Neural progenitor cell (in vitro differentiated cells): Measurements from ENCODE around the gene ZMIZ2. TPM values are rescaled to one million over a fixed set of nuclear protein-coding genes. Genes with fewer than 3 reads are reported as not detected.

Experiments
- DNase-seq: peaks from one replicate; pipeline ENCODE4 v3.0.0-alpha.2; 2016; ENCODE audit warnings: low spot score
- H2AFZ ChIP-seq: fragments of 200-600 bp; sonication (generic); replicated peaks from 2 replicates; pipeline ENCODE4 v1.6.1; 2016; ENCODE audit warnings: antibody characterized with exemption
- H3F3A ChIP-seq: fragments of 200-600 bp; sonication (generic); 2 replicates; pipeline ENCODE4 v1.6.1; 2016; ENCODE audit warnings: antibody characterized with exemption, low read depth
- H3K27ac ChIP-seq: fragments of 200-600 bp; sonication (generic); 2 replicates; pipeline ENCODE4 v1.5.1; 2016; ENCODE audit warnings: mild to moderate bottlenecking
- H3K27me3 ChIP-seq: fragments of 200-600 bp; sonication (generic); 2 replicates; pipeline ENCODE4 v1.6.1; 2016; ENCODE audit warnings: mild to moderate bottlenecking, moderate library complexity
- H3K36me3 ChIP-seq: fragments of 200-600 bp; sonication (generic); 2 replicates; pipeline ENCODE4 v1.5.1; 2016
- H3K4me1 ChIP-seq: fragments of 200-600 bp; sonication (generic); 2 replicates; pipeline ENCODE4 v1.6.1; 2016; ENCODE audit warnings: mixed run types
- H3K4me2 ChIP-seq: fragments of 200-600 bp; sonication (generic); 2 replicates; pipeline ENCODE4 v1.6.1; 2016
- H3K4me3 ChIP-seq: fragments of 200-600 bp; sonication (generic); 2 replicates; pipeline ENCODE4 v1.5.1; 2016
- H3K79me2 ChIP-seq: fragments of 200-600 bp; sonication (generic); 2 replicates; pipeline ENCODE4 v1.6.1; 2016; ENCODE audit warnings: low read depth
- H3K9ac ChIP-seq: fragments of 200-600 bp; sonication (generic); 2 replicates; pipeline ENCODE4 v1.6.1; 2016
- H3K9me3 ChIP-seq: fragments of 200-600 bp; sonication (generic); 2 replicates; pipeline ENCODE4 v1.5.1; 2016; ENCODE audit warnings: low read depth
- H4K20me1 ChIP-seq: fragments of 200-600 bp; sonication (generic); 2 replicates; pipeline ENCODE4 v1.6.1; 2016; ENCODE audit warnings: low read depth
- H3K27ac Mint-ChIP-seq: 3 replicates; pipeline ENCODE4 v1.8.0; 2021; ENCODE audit warnings: mixed read lengths
- H3K27me3 Mint-ChIP-seq: 2 replicates; pipeline ENCODE4 v1.8.0; 2022; ENCODE audit warnings: low read depth, mild to moderate bottlenecking, inconsistent platforms, moderate library complexity, mixed read lengths; ENCODE audit not compliant: insufficient read depth
- H3K36me3 Mint-ChIP-seq: 3 replicates; pipeline ENCODE4 v1.8.0; 2021; ENCODE audit warnings: mixed read lengths
- H3K4me1 Mint-ChIP-seq: 3 replicates; pipeline ENCODE4 v1.8.0; 2021; ENCODE audit warnings: mixed read lengths
- H3K4me3 Mint-ChIP-seq: 3 replicates; pipeline ENCODE4 v1.8.0; 2021; ENCODE audit warnings: mild to moderate bottlenecking, moderate library complexity, mixed read lengths
- H3K9me3 Mint-ChIP-seq: 3 replicates; pipeline ENCODE4 v1.8.0; 2020; ENCODE audit warnings: mixed read lengths
- CTCF ChIP-seq: fragments of 200-600 bp; sonication (generic); IDR thresholded peaks from 2 replicates; pipeline ENCODE4 v1.5.1; 2017; ENCODE audit warnings: antibody characterized with exemption, mild to moderate bottlenecking
- EZH2 ChIP-seq: fragments of 200-600 bp; sonication (generic); IDR thresholded peaks from 2 replicates; pipeline ENCODE4 v1.6.1; 2017; ENCODE audit warnings: antibody characterized with exemption, mild to moderate bottlenecking, moderate library complexity
- EZH2phosphoT487 ChIP-seq: fragments of 200-600 bp; sonication (generic); IDR thresholded peaks from 2 replicates; pipeline ENCODE4 v1.6.1; 2017; ENCODE audit warnings: antibody characterized with exemption
- total RNA-seq: library from RNA; depleted of rRNA; stranded (reverse); fragments of >200 nt; gene quantifications from 2 replicates; pipeline ENCODE4 v1.2.3, GENCODE V29; 2015; ENCODE audit warnings: low replicate concordance

The ZMIZ2 gene
- total RNA-seq, 1 donor from 2014 or later, result 7.6 TPM

- no peaks in the 10 kb centered on the region for H3K4me1 Mint-ChIP-seq
- H3K27me3 ChIP-seq, result no peaks in the 10 kb centered on the region
- H3K79me2 ChIP-seq, result no peaks in the 10 kb centered on the region
- no peaks in the 10 kb centered on the region for H3K36me3 ChIP-seq
- no peak overlapping the region for H3K27ac Mint-ChIP-seq
- no peak for DNase-seq
- H3K27ac ChIP-seq, result no peak overlapping the region
- H3K9ac ChIP-seq, result no peak overlapping the region
- TF ChIP-seq EZH2 (no peak), EZH2phosphoT487 (no peak), CTCF (no peak)
- no peaks in the 10 kb centered on the region for H3K9me3 ChIP-seq
- peaks cover 2% of the 10 kb centered on the region for H3K9me3 Mint-ChIP-seq
- H4K20me1 ChIP-seq, result no peaks in the 10 kb centered on the region
- peaks cover 10% of the 10 kb centered on the region for H3K27me3 Mint-ChIP-seq
- H3K36me3 Mint-ChIP-seq, result peaks cover 44% of the 10 kb centered on the region
- no peak overlapping the region for H3K4me3 ChIP-seq
- no peak overlapping the region for H3K4me3 Mint-ChIP-seq
- H3K4me1 ChIP-seq, result no peaks in the 10 kb centered on the region
- no peak overlapping the region for H2AFZ ChIP-seq
- no peaks in the 10 kb centered on the region for H3F3A ChIP-seq
- H3K4me2 ChIP-seq, result no peak overlapping the region
These were observed 44.7 kb upstream of the ZMIZ2 start for GRCh38 chr7:44703921-44704320.

GRCh38 chr7:44705434-44705833 is 43.2 kb upstream of the ZMIZ2 start:
- Histone ChIP-seq H3K27ac (no peak overlapping the region), H3K9me3 (no peaks in the 10 kb centered on the region), H3K36me3 (no peaks in the 10 kb centered on the region), H3K4me2 (no peak overlapping the region), H3K79me2 (no peaks in the 10 kb centered on the region), H3K9ac (no peak overlapping the region), H3F3A (no peaks in the 10 kb centered on the region), H3K4me1 (no peaks in the 10 kb centered on the region), H4K20me1 (no peaks in the 10 kb centered on the region), H3K27me3 (no peaks in the 10 kb centered on the region), H3K4me3 (no peak overlapping the region), H2AFZ (no peak overlapping the region)
- no peak for DNase-seq
- no peak for TF ChIP-seq EZH2
- no peak for TF ChIP-seq EZH2phosphoT487
- TF ChIP-seq CTCF, result no peak
- Mint-ChIP-seq H3K27ac (no peak overlapping the region), H3K36me3 (peaks cover 36% of the 10 kb centered on the region), H3K4me1 (no peaks in the 10 kb centered on the region), H3K9me3 (no peaks in the 10 kb centered on the region), H3K27me3 (peaks cover 9% of the 10 kb centered on the region), H3K4me3 (no peak overlapping the region)

GRCh38 chr7:44706788-44707557 is 41.7 kb upstream of the ZMIZ2 start:
- Mint-ChIP-seq H3K27ac (no peak overlapping the region), H3K4me1 (peaks cover 1% of the 10 kb centered on the region), H3K27me3 (peaks cover 7% of the 10 kb centered on the region), H3K36me3 (peaks cover 28% of the 10 kb centered on the region), H3K9me3 (no peaks in the 10 kb centered on the region), H3K4me3 (no peak overlapping the region)
- Histone ChIP-seq H3K4me3 (no peak overlapping the region), H3K4me1 (no peaks in the 10 kb centered on the region), H3K9me3 (no peaks in the 10 kb centered on the region), H3K36me3 (no peaks in the 10 kb centered on the region), H2AFZ (no peak overlapping the region), H3K27ac (no peak overlapping the region), H3K4me2 (no peak overlapping the region), H3K9ac (no peak overlapping the region), H3F3A (no peaks in the 10 kb centered on the region), H3K79me2 (no peaks in the 10 kb centered on the region), H3K27me3 (no peaks in the 10 kb centered on the region), H4K20me1 (no peaks in the 10 kb centered on the region)
- TF ChIP-seq CTCF (no peak), EZH2 (no peak), EZH2phosphoT487 (no peak)
- no peak for DNase-seq
